ENCODE measurements around the gene RPTOR.

DNA sequence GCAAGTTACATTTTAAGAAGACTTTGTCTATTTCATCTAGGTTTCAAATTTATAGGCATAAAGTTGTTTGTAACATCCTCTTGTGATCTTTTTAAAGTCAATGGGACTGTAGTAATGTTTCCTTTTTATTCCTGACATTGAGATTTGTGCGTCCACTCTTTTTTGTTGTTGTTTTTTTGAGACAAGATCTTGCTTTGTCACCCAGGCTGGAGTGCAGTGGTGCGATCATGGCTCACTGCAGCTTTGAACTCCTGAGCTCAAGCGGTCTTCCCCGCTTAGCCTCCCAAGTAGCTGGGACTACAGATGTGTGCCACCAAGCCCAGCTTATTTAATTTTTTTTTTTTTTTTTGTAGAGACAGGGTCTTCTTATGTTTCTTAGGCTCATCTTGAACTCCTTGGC lies 29.9 kb downstream of the RPTOR start:
- TF ChIP-seq POLR2A (IDR thresholded peaks at IDR 0.05; ENCODE audit: low read depth): no peak
- TF ChIP-seq, protein P1, sequence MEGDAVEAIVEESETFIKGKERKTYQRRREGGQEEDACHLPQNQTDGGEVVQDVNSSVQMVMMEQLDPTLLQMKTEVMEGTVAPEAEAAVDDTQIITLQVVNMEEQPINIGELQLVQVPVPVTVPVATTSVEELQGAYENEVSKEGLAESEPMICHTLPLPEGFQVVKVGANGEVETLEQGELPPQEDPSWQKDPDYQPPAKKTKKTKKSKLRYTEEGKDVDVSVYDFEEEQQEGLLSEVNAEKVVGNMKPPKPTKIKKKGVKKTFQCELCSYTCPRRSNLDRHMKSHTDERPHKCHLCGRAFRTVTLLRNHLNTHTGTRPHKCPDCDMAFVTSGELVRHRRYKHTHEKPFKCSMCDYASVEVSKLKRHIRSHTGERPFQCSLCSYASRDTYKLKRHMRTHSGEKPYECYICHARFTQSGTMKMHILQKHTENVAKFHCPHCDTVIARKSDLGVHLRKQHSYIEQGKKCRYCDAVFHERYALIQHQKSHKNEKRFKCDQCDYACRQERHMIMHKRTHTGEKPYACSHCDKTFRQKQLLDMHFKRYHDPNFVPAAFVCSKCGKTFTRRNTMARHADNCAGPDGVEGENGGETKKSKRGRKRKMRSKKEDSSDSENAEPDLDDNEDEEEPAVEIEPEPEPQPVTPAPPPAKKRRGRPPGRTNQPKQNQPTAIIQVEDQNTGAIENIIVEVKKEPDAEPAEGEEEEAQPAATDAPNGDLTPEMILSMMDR (IDR thresholded peaks at IDR 0.05): no peak
- no peak for TF ChIP-seq POLR2AphosphoS5 (IDR thresholded peaks at IDR 0.05)
- TF ChIP-seq EP300 (IDR thresholded peaks at IDR 0.05): no peak

Data from esophagus muscularis mucosa (tissue), 4 donors.